Epithelial cell of prostate (primary cell): Measurements from ENCODE around the gene ELOVL5.
"Not testable (repeated sequence)": the region's sequence is repeated elsewhere in the genome, so short reads cannot be mapped to it uniquely, and the experiment has no call there.

ENCODE experiments used
- DNase-seq: peaks from one replicate; pipeline ENCODE4 v3.0.0-alpha.2; 2011; ENCODE audit warnings: low read depth, low spot score
- H3K27ac ChIP-seq: fragments of 450-650 bp; 2 replicates; pipeline ENCODE4 v1.5.1; 2017; ENCODE audit warnings: mild to moderate bottlenecking

The ELOVL5 gene

GRCh38 chr6:53360093-53360912 lies 11.6 kb upstream of the ELOVL5 start:
- DNase-seq, result no peak
- peak overlapping the region; percentile 79 for H3K27ac ChIP-seq

- H3K27ac ChIP-seq, result peak overlapping the region; percentile 79
- DNase-seq, result no peak
Measured at GRCh38 chr6:53359843-53360092, 11.0 kb upstream of the ELOVL5 start.

DNA sequence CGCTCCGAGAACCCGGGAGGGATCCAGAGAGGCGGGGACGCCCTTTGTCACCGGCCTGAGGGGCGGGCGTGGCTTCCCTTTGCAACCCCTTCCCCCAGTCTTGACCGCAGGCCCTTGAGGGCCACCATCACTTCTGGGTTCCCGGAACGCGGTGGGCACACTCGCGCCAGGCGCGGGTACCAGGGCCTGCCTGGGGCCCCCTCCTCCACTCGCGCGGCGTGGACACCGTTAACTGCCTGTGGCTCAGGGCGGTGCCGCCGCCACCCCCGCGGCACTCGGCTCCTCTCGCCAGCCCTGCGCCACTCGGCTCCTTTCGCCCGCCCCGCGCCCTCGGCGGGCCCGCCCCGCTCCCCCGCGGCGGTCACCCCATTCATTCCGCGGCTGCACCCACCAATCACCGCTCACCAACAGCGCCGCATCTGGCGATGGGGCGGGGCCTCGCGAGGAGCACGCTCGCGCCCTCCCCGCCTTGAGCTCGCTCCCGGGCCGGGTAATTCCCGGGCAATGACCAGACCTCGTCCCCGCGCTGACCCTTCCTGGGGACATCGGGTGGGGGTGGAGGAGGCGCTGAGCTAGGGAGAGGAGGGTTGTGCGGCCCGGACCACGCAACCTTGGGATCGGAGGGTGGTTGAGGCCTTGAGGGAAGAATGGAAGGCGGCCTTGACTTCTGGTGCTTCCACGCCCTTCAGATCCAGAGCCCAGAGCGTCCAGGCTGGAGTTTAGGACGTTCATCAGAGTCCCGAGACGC lies 10.5 kb upstream of the ELOVL5 start:
- peak overlapping the region; percentile 79 for H3K27ac ChIP-seq
- DNase-seq, result peak; percentile 56

- no peak for DNase-seq
- peak overlapping the region; percentile 79 for H3K27ac ChIP-seq
Measured at GRCh38 chr6:53358440-53359094, 9.8 kb upstream of the ELOVL5 start.

GRCh38 chr6:53357576-53358360 lies 9.0 kb upstream of the ELOVL5 start:
- DNase-seq, result no peak
- peak overlapping the region; percentile 79 for H3K27ac ChIP-seq

- H3K27ac ChIP-seq, result no peak overlapping the region
- no peak for DNase-seq
Measured at GRCh38 chr6:53353624-53354023, 4.9 kb upstream of the ELOVL5 start.

GRCh38 chr6:53352360-53352759 lies 3.6 kb upstream of the ELOVL5 start:
- no peak overlapping the region for H3K27ac ChIP-seq
- DNase-seq, result no peak

DNA sequence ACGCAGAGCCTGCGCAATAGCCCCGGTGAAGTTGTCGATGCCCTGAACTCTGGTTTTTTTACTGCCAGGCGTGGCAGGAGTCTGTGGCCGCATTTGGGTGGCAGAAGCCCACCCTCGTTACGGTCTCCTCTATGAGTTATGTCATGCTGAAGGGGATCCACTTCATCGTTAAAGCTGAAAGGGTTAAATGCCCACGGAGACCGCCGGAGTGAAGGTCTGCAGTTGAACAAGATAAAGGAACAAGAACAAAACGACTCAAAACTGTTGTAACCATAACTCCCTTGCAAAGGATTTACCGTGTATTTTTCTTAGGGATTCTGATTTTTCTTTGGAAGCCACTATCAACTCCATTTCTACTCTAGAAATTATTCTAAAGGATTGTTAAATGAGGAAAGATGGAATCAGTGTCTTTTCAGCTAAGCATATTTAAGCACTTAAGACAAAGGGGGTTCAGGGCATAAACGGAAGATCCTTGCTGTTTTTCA lies 501 bp upstream of the ELOVL5 start:
- peak overlapping the region; percentile 65 for H3K27ac ChIP-seq
- no peak for DNase-seq

GRCh38 chr6:53347921-53348370 lies 804 bp downstream of the ELOVL5 start:
- peak overlapping the region; percentile 65 for H3K27ac ChIP-seq
- no peak for DNase-seq

DNA sequence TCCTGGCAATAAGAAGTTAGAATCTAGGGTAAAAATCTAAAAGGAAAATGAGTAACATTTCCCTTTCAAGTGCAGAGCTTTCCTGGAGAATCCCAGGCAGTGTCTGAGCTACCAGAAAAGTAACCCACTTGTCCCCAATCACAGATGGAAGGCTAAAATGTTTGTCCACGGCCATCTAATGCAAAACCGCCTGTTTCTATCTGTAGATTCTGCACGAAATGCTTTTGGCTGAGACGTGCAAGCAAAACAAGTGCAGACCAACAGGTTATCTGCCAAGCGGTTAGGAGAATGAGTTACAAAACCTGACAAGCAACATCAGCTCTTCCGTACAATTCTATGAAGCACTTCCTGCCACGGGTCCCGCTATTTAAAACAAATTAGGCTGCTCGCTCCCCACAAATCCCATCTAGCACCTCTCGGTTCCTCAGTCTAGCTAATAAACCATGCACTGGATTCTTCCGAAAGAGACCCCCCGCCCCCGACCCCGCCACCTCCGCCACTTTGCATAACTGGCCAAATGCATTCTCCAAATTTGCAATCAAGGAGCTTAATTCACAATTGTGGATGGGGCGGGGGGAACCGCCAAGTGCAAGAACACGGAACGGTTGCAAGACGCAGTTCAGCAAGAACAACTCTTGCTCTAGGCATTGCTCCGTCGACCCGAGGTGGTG lies 1.4 kb downstream of the ELOVL5 start:
- no peak for DNase-seq
- H3K27ac ChIP-seq, result no peak overlapping the region

GRCh38 chr6:53346049-53346448 lies 2.7 kb downstream of the ELOVL5 start:
- DNase-seq, H3K27ac ChIP-seq: not testable (repeated sequence)

GRCh38 chr6:53344969-53345368 lies 3.8 kb downstream of the ELOVL5 start:
- DNase-seq, result no peak
- H3K27ac ChIP-seq, result no peak overlapping the region

DNA sequence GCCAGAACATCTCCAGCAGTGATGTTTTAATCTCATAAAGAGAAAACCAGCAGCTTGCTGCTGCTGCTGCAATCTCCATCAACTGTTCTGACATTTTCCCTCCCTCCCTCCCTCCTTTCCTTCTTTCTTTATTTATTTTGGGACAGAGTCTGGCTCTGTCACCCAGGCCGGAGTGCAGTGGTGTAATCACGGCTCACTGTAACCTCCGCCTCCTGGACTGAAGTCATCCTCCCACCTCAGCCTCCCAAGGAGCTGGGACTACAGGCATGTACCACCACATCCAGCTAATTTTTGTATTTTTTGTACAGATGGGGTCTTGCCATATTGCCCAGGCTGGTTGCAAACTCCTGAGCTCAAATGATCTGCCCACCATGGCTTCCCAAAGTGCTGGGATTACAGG lies 5.7 kb downstream of the ELOVL5 start:
- no peak overlapping the region for H3K27ac ChIP-seq
- DNase-seq, result no peak

GRCh38 chr6:53342217-53342616 lies 6.5 kb downstream of the ELOVL5 start:
- DNase-seq, result no peak
- H3K27ac ChIP-seq, result no peak overlapping the region

- DNase-seq, result no peak
- H3K27ac ChIP-seq, result no peak overlapping the region
Measured at GRCh38 chr6:53340536-53340935, 8.2 kb downstream of the ELOVL5 start.

DNA sequence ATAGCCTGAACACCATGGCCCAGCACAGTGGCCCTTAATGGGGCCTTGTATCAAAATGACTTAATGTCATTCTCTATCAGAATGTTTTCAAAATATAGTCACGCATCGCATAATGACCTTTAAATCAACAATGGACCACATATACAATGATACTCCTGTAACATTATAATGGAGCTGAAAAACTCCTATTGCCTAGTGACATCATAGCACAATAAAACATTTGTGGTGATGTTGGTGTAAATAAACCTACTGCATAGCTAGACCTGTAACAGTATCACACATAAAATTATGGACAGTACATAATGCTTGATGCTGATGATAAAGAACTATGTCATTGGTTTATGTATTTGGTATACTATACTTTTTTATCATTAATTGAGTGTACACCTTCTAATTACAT lies 9.3 kb downstream of the ELOVL5 start:
- DNase-seq, result no peak
- H3K27ac ChIP-seq, result no peak overlapping the region

- H3K27ac ChIP-seq, result no peak overlapping the region
- no peak for DNase-seq
Measured at GRCh38 chr6:53338304-53338703, 10.4 kb downstream of the ELOVL5 start.

DNA sequence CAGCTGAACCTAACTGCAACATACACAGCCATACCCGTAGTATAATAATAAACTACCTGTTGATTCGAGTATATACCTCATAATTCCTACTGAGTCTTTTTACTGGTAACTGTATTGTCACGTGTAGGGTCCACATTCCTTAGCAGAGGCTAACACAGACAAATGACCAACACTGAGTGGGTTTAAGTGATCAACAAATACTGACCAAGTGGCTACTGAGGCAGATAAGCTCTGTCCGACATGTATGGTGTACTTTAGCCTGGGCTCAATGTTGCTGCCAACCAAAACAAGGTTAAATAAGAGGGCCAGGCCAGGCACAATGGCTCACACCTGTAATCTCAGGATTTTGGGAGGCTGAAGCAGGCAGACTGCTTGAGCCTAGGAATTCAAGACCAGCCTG lies 12.7 kb downstream of the ELOVL5 start:
- no peak for DNase-seq
- H3K27ac ChIP-seq, result no peak overlapping the region

GRCh38 chr6:53335224-53335994 lies 13.3 kb downstream of the ELOVL5 start:
- H3K27ac ChIP-seq, result no peak overlapping the region
- DNase-seq, result no peak
